Femur (tissue), 1 donor: ENCODE data around the gene NOTUM.

Experiments
- DNase-seq: peaks from one replicate; pipeline ENCODE4 v3.0.0-alpha.2; 2017

Gene NOTUM

DNA sequence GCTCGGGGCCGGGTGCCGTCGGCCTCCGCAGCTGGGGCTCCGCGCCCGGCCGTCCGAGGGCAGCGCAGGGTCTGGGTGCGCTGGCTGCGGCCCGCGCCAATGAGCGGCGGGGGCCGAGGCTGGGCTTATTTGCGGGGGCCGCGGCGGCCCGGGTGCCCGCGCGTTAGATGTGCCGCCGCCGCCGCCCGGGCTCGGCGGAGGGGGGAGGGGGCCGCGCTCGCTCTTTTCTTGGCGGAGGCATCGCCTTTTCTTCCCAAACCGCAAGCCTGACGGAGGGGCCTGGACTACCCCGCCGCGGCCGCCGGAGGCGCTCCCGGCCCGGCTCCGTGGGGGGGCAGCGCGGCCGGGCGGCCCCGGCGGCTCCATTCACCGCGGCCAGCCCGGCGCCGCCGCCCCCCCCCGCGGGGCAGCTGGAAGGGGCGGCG lies at the start of gene NOTUM:
Gene NOTUM, minus strand, starts transcription at position 101 of the 425 bp plus-strand sequence. CDS start 278 bp downstream, outside the sequence.
- DNase-seq = peak; percentile 61

DNA sequence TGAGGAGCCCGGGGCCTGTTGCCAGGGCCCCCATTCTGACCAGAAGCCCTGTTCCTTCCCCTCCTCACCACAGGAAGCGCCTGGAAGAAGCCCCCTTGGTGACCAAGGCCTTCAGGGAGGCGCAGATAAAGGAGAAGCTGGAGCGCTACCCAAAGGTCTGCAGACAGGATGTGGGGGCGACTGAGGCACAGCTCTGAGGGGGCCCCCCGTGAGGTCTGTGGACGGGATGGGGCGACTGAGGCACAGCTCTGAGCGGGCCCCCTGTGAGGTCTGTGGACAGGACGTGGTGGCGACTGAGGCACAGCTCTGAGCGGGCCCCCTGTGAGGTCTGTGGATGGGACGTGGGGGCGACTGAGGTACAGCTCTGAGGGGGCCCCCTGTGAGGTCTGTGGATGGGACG lies 48.4 kb upstream of the NOTUM start:
- no peak for DNase-seq

DNA sequence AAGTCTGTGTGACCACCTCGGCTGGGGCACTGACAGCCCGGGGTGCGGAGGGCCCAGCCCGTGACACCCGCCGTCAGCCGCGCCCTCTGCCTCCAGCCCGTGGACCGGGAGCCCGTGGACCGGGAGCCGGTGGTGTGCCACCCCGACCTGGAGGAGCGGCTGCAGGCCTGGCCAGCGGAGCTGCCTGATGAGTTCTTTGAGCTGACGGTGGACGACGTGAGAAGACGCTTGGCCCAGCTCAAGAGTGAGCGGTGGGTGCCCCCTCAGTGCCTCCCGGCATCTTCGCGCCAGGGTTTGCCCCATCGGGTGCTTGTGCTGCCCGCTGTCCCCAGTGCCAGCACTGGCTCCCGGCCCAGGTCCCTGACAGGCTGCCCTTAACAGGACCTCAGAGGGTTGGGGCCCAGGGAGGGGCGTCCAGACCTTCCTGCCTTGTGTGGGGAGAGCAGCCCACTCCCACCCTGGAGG lies 48.0 kb upstream of the NOTUM start:
- no peak for DNase-seq

DNA sequence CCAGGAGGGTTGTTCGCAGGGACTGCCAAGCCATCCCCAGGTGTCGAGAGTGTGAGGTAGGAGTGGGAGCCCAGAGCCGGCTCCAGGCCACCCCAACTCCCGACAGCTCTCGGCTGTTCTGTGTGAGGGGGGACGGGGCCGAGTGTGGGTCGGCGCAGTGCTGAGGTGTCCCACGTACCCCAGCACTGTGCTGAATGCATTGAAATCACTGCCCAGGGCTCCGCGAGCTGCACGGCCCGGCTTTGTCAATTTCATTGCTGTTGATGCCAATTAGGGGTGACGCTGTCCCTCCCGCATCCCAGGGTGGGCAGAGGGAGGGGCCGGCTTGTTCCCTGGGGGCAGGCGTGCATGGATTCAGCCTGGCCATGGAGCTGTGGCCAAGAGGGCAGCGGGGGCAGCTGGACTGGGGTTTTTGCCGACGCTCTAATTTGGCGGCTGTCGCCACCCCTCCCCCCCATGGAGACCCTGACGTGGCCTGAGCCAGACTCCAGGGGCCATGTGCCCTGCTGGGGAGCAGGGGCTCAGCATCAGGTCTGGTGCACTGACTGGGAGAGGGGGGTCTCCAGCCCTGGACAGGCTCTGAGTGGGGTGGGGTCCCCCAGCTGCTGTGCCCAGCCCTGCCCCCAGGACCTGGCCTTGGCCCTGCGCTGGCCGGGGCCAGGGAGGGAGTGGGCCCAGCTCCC lies 47.4 kb upstream of the NOTUM start:
- DNase-seq = no peak

DNA sequence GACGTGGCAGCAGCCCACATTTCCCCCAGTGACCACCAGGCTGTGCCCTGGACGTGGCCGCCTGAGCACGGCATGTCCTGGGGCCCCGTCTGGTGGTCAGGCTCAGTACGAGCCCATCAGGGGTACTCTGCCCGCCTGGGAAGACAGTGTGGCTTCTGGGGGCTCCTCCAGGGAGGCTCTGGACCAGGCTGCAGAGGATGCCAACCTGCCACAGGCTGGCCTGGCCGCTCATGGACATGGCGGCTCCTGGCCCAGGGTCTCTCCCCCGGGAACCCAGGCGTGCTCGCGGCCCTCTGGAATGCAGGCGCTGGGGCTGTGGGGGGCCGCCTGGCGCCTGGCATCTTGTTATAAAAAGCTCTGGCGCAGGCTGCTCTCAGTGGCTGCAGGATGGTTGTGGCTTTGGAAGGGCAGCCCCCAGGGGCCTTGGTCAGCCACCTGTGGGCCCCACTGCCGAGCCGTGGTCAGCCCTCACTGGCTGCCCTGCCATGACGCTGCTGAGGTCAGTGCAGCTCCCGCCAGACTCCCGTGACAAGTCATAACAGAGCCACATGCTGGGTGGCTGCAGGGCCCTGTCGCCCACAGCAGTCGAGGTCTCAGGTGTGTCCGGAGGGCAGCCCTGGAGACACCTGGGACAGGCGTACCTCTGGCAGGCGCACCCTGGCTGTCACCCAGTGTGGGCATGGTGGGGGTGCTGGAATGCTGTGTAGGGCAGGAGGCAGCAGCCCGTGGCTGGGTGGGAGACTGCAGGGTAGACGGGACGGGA lies 46.7 kb upstream of the NOTUM start:
- DNase-seq = no peak

DNA sequence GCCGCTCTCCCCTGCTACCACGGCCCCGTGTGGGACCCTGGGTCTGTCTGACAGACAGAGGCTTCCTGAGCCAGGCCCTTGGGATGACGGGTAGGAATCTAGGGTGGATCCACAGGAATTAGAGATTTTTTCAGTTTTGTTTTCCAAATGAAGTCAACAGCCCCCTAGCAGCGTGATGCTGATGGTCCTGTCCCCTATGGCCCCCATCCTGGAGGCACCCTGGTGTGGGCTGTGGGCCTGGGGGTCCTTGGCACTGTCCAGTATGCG lies 46.2 kb upstream of the NOTUM start:
- no peak for DNase-seq

DNA sequence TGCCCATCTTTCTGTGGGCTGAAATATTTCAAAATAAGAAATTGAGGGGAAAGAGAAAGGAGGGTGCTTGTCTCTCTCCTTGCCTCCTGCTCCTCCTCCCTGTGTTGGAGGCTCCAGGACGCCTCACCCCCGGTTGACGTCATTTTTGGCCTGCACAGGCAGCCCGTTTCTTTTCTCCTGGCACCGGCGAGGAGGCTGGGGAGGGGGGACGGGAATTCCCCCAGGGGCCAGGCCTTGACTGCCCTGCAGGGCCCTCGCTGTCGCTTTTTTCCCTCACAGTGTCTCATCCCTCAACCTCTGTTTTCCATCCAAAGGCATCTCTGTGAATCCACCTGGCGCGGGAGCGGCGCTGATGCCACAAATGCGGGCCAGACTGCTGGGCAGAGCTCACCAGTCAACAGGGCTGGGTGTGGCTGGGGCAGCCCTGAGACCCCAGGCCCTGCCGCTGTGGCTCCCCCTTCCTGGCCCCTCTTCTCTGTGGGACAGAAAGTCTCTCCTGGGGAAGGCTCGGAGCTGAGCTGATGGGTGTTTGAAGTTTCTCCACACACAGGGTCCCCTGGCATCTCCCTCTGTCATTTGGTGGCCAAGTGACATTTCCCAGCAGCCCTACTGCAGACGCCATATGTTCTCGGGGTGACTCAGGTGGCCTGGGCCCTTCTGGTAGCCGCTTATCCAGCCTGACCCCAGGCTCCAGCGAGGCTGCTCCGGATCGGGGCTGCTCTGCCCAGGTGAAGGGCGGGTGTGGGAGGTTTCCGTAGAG lies 45.7 kb upstream of the NOTUM start:
- DNase-seq = no peak

DNA sequence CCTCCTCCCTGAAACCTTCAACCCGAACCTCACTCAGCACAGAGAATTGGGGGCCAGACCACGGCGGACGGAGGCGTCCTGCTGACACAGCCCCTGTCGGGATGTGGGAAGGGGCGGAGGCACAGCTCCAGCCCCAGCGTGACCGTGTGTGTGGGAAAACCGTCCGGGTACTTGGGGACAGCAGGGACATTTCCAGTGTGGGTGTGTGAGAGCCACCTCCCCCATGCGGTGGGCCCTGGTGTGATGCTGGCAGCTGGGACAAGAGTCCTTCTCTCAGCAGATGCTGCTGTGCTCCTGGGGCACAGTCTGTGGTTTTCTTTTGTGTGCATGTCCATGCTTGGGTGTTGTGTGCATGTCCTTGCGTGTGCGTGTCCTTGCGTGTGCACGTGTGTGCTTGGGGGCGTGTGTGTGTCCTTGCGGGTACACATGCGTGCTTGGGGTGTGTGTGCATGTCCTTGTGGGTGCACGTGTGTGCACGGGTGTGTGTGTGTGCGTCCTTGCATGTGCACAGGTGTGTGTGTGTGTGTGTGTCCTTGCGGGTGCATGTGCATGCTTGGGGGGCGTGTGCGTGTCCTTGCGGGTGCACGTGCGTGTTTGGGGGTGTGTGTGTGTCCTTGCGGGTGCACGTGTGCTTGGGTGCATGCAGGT lies 44.8 kb upstream of the NOTUM start:
- DNase-seq = no peak

DNA sequence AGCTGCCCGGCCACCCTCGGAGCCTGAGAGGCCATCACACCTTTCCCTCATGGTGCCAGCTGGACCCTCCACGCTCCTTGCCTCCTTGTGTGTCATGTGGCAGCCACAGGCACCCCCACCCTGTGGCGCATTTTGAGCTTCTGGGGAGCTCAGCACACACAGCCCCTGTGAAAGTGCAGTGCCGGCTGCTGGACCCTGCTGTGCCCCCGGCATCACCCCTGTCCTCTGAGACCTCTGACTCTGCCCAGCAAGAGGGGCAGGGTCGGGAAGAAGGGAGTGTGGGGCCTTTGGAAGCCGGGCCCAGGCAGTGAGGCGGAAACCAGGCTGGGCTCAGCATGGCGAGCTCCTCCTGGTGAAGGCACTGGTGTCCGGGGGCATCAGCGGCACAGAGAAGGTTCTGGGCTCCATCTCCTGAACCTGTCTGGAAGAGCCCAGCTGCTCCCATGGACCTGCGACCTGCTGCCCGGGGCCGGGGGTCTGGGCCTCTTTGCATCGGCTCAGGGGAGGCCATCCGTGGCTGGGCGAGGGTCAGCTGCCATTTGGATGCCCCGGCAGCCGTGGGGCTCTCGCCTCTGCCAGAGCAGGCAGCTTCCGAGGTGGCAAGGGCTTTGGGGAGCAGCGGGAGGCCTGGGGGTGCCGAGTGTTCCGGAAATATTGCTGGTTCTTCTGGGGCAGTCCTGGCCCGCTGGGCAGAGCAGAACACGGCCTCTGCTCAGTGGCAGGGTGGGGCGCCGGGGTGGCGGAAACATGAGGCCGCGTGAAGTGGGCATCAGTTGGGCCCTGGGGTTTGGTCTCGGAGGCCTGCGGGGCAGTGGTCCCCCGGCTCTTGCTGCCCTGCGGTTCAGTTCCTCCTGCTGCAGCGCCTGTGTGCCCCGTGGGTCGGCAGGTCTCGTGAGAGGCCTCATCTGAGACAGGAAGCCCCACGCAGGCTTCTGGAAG lies 43.8 kb upstream of the NOTUM start:
- DNase-seq = no peak

DNA sequence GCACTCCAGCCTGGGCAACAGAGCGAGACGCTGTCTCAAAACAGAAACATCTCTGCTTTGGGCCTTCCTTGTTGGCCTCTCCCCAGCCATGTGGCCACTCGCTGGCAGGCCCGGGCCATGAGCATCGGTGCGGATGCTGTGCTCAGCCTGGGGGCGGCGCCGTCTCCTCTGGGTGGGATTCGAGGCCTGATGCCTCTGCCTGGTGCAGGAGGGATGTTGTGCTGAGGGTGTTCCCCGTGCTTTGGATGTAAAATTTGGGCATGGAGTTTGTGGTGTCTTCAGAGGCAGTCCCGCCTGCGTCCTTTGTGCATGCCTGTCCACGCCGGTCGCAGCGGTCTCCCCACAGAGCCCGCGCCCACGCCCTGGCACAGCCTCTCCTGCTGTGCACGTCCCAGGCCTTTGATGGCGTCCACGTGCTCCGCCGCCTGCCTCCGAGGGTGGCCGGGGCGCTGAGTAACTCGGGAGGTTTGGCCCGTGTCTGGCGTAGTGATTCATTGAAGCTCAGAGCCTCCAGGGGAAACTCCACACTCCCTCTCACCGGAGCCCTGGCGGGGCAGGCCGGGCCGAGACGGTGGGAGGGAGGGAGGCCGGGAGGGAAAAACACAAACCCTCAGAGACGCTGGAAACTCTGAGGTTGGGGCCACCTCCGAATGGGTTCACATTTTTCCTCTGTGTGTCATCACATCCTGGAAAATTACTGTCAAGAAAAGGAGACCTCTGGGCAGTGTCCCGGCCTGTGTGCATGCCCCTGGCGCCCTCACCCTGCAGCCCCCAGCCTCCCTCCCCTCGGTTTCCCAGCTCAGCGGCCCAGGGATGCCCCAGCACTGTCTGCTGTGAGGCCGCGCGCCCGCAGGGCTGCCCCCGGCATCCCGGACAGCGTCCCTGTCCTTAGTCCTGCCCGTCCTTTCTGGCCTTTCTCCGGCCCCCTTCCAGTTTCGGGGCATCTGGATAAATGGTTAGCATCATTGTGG lies 42.7 kb upstream of the NOTUM start:
- DNase-seq = peak; percentile 83

DNA sequence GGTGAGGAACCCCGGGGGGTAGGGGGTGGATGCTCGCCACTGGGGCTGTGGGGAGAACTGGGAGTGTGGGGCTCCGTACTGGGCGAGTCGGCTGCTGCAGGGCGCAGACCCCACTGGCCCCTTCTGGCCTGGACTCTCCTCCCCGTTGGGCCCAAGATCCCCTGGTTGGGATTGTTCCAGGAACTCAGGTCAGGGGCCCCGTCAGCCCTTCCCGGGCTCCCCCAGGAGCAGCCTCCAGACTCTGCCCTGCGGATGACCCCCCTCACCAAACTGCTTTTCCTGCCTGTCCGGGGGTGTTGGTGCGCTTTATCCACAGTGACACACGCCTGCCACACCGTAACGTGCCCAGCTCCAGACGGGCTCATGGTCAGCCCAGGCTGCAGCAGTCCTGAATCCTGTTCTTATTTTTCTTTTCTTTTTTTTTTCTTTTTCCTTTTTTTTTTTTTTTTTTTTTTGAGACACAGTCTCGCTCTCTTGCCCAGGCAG lies 40.6 kb upstream of the NOTUM start:
- DNase-seq = no peak

DNA sequence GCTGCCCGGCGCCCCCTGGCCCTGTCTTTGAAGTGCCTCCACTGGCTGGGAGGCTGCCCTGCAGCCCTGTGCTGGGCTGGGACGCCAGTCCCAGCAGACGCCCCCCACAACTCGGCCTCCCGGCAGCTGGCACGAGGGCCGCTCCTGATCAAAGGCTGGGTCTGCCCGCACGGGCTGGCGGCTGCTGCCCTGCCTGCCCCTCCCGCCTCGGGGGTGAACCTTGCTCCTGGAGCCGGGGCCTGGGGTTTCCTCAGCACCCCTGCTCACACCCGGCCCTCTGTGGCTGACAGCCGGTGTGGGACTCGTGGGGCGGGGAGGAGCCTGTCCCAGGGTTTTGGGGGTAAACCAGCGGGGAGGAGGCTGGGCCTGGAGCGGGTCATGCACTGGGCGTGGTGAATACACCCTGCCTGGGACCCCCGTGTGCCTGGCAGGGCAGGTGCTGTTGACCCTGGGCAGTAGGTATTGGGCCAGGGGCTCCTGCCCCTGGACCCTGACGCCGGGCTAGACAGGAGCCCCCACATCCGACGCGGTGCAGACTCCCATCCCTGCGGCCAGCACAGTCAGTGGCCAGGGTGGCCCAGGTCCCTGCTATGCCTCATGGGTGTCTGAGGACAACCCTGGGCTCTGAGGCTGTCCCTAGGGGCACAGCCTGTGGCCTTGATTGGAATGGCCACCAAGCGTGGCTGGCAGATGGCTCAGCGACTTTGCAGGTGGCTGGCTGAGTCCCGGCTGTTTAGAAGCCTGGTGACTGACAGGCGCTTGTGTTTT lies 40.0 kb upstream of the NOTUM start:
- no peak for DNase-seq

DNA sequence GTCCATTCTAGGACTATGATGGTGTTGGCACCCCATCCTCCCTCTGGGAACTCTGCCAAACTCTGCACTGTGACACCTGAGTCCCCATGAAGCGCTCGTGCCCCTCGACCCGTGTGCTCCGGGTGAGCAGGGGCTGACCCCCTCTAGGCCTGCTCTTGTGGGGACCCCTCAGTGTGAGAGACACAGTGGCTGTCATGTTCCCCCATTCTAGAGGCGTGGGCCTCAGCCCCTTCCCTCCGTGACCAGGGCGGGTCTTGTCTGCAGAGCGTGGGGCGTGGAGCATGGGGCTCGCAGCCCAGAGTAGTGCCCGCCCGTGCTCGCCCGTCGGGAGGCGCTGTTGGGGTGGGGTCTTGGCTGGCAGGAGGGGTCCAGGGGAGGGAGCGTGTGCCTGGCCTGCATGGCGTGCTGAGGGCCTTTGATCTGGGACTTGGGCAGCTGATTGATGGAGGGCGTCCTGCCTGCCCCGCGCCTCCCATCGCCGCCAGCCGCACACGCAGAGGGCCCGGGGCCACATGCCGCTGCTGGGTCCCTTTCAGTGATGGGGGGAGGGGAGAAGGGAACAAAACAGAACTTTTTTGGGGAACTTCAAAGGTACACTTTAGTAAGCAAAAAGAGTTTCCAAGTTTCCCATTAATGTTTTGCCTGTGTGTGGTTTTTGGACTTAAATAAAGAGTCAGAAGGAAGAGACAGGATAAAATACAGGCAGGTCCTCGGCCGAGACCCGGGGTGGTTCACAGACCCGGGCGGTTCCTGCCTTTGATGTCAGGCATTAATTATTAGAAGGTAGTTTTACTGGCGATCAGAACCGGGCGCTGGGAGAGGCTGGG lies 39.2 kb upstream of the NOTUM start:
- DNase-seq = no peak

DNA sequence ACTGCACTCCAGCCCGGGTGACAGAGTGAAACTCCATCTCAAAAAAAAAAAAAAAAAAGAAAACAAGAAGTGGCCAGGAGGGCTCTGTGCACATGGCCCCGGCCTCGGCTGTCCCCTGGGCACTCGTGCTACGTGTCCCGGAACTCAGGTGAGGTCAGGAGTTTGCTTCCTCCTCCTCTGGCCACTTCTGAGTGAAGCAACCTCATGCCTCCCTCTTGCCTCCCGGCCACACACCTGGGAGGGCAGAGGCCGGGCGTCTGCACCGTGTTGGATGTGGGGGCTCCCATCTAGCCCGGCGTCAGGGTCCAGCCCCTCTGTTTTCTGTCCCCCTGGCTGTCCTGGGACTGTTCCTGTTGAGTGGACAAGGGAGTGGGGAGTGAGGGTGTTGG lies 38.6 kb upstream of the NOTUM start:
- DNase-seq = no peak

DNA sequence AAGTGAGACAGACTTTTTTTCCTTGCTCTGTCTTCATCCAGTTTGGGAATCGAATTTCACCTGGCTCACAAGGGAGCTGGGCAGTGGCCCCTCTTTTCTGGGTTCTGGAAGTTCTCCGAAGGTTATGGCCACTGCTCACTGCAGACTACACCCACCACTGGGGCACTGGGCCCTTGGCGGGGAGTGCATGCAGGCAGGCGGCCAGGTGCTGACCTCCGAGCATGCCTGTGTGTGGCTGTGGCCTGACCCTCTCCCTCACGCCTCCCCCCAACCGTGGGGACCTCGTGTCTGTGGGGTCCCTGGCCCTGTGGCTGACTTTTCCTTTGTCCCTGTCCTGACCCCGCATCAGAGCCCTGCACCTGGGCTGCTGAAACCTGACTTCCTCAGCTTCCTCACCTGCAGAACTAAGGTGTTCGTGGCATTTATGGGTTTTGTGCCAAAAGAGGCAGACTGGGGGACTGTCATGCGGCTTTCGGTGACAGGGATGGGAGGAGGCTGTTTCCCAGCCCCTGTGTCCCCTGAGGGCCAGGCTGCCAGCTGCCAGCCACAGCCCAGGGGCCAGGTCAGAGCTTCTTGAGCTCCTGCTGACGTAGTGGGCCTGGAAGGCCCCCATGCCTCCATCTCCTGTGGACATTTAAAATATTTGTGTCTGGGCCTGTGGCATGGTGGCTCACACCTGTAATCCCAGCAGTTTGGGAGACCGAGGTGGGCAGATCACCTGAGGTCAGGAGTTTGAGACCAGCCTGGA lies 37.9 kb upstream of the NOTUM start:
- peak; percentile 47 for DNase-seq

DNA sequence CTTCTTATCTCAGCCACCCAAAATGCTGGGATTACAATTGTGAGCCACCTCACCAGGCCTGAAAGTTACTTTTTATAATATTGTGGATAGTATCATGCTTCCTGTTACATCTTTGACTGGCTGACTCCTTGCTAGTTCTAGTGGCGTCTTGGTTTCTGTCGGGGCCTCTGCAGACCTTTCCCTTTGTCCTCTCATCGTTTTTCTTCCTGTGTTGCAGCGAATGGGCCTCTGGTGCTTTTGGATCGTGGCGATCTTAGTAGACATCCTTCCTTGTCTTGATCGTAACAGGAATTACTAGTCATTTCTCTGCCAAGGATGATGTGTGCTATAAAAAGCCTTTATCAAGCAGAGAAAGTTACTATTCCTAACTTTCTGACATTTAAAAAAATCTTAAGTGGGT lies 37.2 kb upstream of the NOTUM start:
- no peak for DNase-seq

DNA sequence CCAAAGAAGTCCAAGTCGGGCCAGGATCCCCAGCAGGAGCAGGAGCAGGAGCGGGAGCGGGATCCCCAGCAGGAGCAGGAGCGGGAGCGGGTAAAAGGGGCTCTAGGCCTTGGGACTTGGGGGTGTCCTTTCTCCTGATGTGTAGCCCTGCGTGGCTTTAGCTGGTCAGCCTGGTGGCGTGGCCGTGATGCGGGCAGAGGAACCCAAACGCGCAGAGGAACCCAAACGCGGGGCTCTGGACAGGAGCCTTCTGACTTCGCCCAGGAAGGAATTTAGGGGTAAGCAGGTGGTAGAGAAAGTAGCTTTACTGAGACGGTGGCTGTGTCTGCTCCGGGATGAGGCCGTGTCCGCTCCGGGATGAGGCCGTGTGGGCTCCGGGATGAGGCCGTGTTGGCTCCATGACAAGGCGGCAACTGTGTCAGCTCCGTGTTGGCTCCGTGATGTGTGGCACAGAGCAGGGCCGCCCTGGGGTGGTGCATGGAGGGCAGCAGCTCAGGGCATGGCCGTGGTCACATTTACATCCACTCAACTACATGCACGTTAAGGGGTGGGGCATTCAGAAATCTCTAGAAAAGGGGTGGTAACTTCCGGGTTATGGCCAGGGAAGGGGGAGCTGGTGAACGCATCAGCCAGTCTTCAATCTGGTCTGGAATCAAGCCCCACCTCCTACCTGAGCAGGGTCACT lies 35.9 kb upstream of the NOTUM start:
- no peak for DNase-seq
